T-helper 2 cell treated with Interferon-gamma antibody and Interleukin-4, amounts not matched to agents 5 μg/mL and 100 μg/mL, for 36 hours (primary cell): ENCODE measurements around the gene SNX24.

ENCODE experiments used
- DNase-seq: peaks from one replicate; pipeline ENCODE4 v3.0.0; 2021; ENCODE audit warnings: low spot score
- H3K27ac Mint-ChIP-seq: one replicate; pipeline ENCODE4 v1.8.0; 2021; ENCODE audit warnings: mild to moderate bottlenecking, mixed read lengths
- H3K27me3 Mint-ChIP-seq: one replicate; pipeline ENCODE4 v1.8.0; 2021; ENCODE audit warnings: low read depth, mixed read lengths
- H3K36me3 Mint-ChIP-seq: one replicate; pipeline ENCODE4 v1.8.0; 2021; ENCODE audit warnings: low read depth, mixed read lengths
- H3K4me1 Mint-ChIP-seq: one replicate; pipeline ENCODE4 v1.8.0; 2021; ENCODE audit warnings: low read depth, mixed read lengths
- H3K4me3 Mint-ChIP-seq: one replicate; pipeline ENCODE4 v1.8.0; 2022; ENCODE audit warnings: mild to moderate bottlenecking, moderate library complexity, mixed read lengths
- H3K9me3 Mint-ChIP-seq: one replicate; pipeline ENCODE4 v1.8.0; 2021; ENCODE audit warnings: mixed read lengths

The SNX24 gene

GRCh38 chr5:122845229-122846050 lies at the start of gene SNX24:
Gene SNX24, plus strand, starts transcription at chr5:122845613. Its CDS starts 21 bp downstream, at chr5:122845634.
- H3K4me1 Mint-ChIP-seq: peaks cover 19% of the 10 kb centered on the region
- peak; percentile 71 for DNase-seq

GRCh38 chr5:122805481-122805880 lies 39.9 kb upstream of the SNX24 start:
- DNase-seq: no peak
- H3K4me3 Mint-ChIP-seq: no peak overlapping the region
- peaks cover 41% of the 10 kb centered on the region for H3K36me3 Mint-ChIP-seq
- no peaks in the 10 kb centered on the region for H3K4me1 Mint-ChIP-seq
- H3K9me3 Mint-ChIP-seq: no peaks in the 10 kb centered on the region
- H3K27ac Mint-ChIP-seq: no peak overlapping the region
- H3K27me3 Mint-ChIP-seq: no peaks in the 10 kb centered on the region

More at GRCh38 chr5:122845229-122846050, at the start of gene SNX24:
- Mint-ChIP-seq H3K36me3 (no peaks in the 10 kb centered on the region), H3K9me3 (no peaks in the 10 kb centered on the region), H3K27ac (no peak within 1 kb of the TSS), H3K27me3 (peaks cover 22% of the 10 kb centered on the region), H3K4me3 (peak within 1 kb of the TSS; percentile 87)

GRCh38 chr5:122810405-122810804 lies 35.0 kb upstream of the SNX24 start:
- Mint-ChIP-seq H3K27ac (no peak overlapping the region), H3K9me3 (no peaks in the 10 kb centered on the region), H3K36me3 (peaks cover 22% of the 10 kb centered on the region), H3K4me3 (no peak overlapping the region), H3K27me3 (no peaks in the 10 kb centered on the region), H3K4me1 (no peaks in the 10 kb centered on the region)
- DNase-seq: no peak

GRCh38 chr5:122815218-122815767 lies 30.1 kb upstream of the SNX24 start:
- peaks cover 5% of the 10 kb centered on the region for H3K36me3 Mint-ChIP-seq
- H3K27ac Mint-ChIP-seq: no peak overlapping the region
- no peaks in the 10 kb centered on the region for H3K9me3 Mint-ChIP-seq
- H3K4me1 Mint-ChIP-seq: no peaks in the 10 kb centered on the region
- no peak overlapping the region for H3K4me3 Mint-ChIP-seq
- no peak for DNase-seq
- H3K27me3 Mint-ChIP-seq: no peaks in the 10 kb centered on the region

GRCh38 chr5:122816756-122817155 lies 28.7 kb upstream of the SNX24 start:
- Mint-ChIP-seq H3K4me3 (no peak overlapping the region), H3K9me3 (no peaks in the 10 kb centered on the region), H3K36me3 (peaks cover 3% of the 10 kb centered on the region), H3K4me1 (no peaks in the 10 kb centered on the region), H3K27ac (no peak overlapping the region), H3K27me3 (no peaks in the 10 kb centered on the region)
- DNase-seq: no peak

- no peak overlapping the region for H3K27ac Mint-ChIP-seq
- H3K4me3 Mint-ChIP-seq: no peak overlapping the region
- H3K9me3 Mint-ChIP-seq: no peaks in the 10 kb centered on the region
Measured at GRCh38 chr5:122831984-122832383, 13.4 kb upstream of the SNX24 start.

GRCh38 chr5:122835681-122836080 lies 9.7 kb upstream of the SNX24 start:
- Mint-ChIP-seq H3K4me1 (peaks cover 4% of the 10 kb centered on the region), H3K27me3 (peaks cover 11% of the 10 kb centered on the region), H3K9me3 (no peaks in the 10 kb centered on the region), H3K27ac (no peak overlapping the region), H3K36me3 (peaks cover 1% of the 10 kb centered on the region), H3K4me3 (no peak overlapping the region)
- DNase-seq: no peak

More at GRCh38 chr5:122831984-122832383, 13.4 kb upstream of the SNX24 start:
- no peaks in the 10 kb centered on the region for H3K27me3 Mint-ChIP-seq
- H3K4me1 Mint-ChIP-seq: no peaks in the 10 kb centered on the region
- H3K36me3 Mint-ChIP-seq: peaks cover 12% of the 10 kb centered on the region
- no peak for DNase-seq

- no peak overlapping the region for H3K27ac Mint-ChIP-seq
- DNase-seq: no peak
- no peak overlapping the region for H3K4me3 Mint-ChIP-seq
- H3K27me3 Mint-ChIP-seq: peaks cover 14% of the 10 kb centered on the region
- peaks cover 1% of the 10 kb centered on the region for H3K36me3 Mint-ChIP-seq
- H3K4me1 Mint-ChIP-seq: peaks cover 5% of the 10 kb centered on the region
- no peaks in the 10 kb centered on the region for H3K9me3 Mint-ChIP-seq
Measured at GRCh38 chr5:122836947-122837346, 8.5 kb upstream of the SNX24 start.

- Mint-ChIP-seq H3K36me3 (peaks cover 1% of the 10 kb centered on the region), H3K4me3 (no peak overlapping the region), H3K27ac (no peak overlapping the region), H3K27me3 (peaks cover 20% of the 10 kb centered on the region), H3K9me3 (no peaks in the 10 kb centered on the region), H3K4me1 (peaks cover 14% of the 10 kb centered on the region)
- no peak for DNase-seq
Measured at GRCh38 chr5:122839731-122840130, 5.7 kb upstream of the SNX24 start.

- no peak overlapping the region for H3K4me3 Mint-ChIP-seq
- DNase-seq: no peak
- peaks cover 32% of the 10 kb centered on the region for H3K27me3 Mint-ChIP-seq
- H3K36me3 Mint-ChIP-seq: peaks cover 1% of the 10 kb centered on the region
- H3K9me3 Mint-ChIP-seq: no peaks in the 10 kb centered on the region
- peaks cover 19% of the 10 kb centered on the region for H3K4me1 Mint-ChIP-seq
- no peak overlapping the region for H3K27ac Mint-ChIP-seq
Measured at GRCh38 chr5:122842016-122842580, 3.3 kb upstream of the SNX24 start.

- Mint-ChIP-seq H3K9me3 (no peaks in the 10 kb centered on the region), H3K27me3 (peaks cover 24% of the 10 kb centered on the region), H3K4me3 (peak overlapping the region; percentile 87), H3K36me3 (peaks cover 1% of the 10 kb centered on the region), H3K27ac (no peak overlapping the region), H3K4me1 (peaks cover 19% of the 10 kb centered on the region)
- no peak for DNase-seq
Measured at GRCh38 chr5:122844136-122844909, 1.1 kb upstream of the SNX24 start.

GRCh38 chr5:122844910-122845228 lies 544 bp upstream of the SNX24 start:
- peak overlapping the region; percentile 87 for H3K4me3 Mint-ChIP-seq
- peaks cover 21% of the 10 kb centered on the region for H3K4me1 Mint-ChIP-seq
- H3K27me3 Mint-ChIP-seq: peaks cover 24% of the 10 kb centered on the region
- no peak for DNase-seq
- no peak overlapping the region for H3K27ac Mint-ChIP-seq
- H3K9me3 Mint-ChIP-seq: no peaks in the 10 kb centered on the region
- H3K36me3 Mint-ChIP-seq: peaks cover 1% of the 10 kb centered on the region

- no peaks in the 10 kb centered on the region for H3K36me3 Mint-ChIP-seq
- H3K9me3 Mint-ChIP-seq: no peaks in the 10 kb centered on the region
- no peak overlapping the region for H3K27ac Mint-ChIP-seq
- peaks cover 22% of the 10 kb centered on the region for H3K27me3 Mint-ChIP-seq
- H3K4me1 Mint-ChIP-seq: peaks cover 16% of the 10 kb centered on the region
- DNase-seq: no peak
- peak overlapping the region; percentile 67 for H3K4me3 Mint-ChIP-seq
Measured at GRCh38 chr5:122846051-122846550, 688 bp downstream of the SNX24 start.

- Mint-ChIP-seq H3K36me3 (no peaks in the 10 kb centered on the region), H3K4me3 (no peak overlapping the region), H3K27ac (no peak overlapping the region), H3K9me3 (no peaks in the 10 kb centered on the region), H3K4me1 (peaks cover 16% of the 10 kb centered on the region), H3K27me3 (peaks cover 14% of the 10 kb centered on the region)
- DNase-seq: no peak
Measured at GRCh38 chr5:122847687-122848081, 2.3 kb downstream of the SNX24 start.
